Measurements from ENCODE around the gene ACACA. TPM values are rescaled to one million over a fixed set of nuclear protein-coding genes. Genes with fewer than 3 reads are reported as not detected.

ACACA gene
- total and polyA plus RNA-seq, 2 donors (not counting 1 experiment from before 2014, with no cell fraction given): 4.8 to 26.2 TPM

DNA sequence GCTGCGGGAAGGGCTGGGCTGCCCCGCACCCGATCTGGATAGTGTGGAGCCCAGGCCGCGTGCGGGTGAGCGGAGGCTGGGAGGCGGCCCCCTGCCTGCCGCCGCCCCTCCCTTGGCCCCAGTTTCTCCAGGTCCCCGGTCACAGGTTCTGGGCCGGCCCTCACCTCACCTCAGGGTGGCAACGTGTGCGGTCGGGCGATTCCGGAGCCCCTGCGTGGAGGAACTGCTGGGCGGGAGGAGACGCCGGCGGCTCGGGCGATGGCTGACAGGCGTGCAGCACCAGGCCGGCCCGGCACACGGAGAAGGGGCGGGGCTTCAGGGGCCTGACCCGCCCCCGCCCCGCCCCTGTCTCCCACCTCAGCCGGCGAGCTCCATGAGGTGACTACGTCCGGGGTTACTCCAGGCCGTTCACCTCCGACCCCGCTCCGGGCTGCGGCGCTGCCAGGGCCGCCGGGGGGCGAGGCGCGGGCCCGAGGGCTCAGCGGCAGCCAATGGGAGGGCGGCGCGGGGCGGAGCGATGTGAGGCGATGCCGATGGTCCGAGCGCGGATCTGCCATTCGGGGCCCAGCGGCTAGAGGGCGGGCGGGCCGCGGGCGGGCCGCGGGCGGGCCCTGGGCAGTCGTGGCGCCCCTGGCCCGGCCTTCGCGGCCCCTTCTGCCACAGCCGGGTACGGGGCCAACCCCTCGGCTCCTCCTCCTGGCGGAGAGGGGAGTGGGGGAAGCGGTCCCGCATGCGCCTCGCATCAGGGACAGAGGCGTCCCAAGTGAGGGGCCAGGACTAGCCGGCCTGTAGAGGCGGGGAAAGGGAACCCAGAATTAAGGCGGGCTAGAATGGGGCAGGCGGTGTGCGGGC lies 47.6 kb downstream of the ACACA start:
- H3K27me3 ChIP-seq (replicated peaks in 1 of 4; ENCODE audit: control extremely low read depth in 1 of 4, control insufficient read depth in 3 of 4, insufficient read depth in 4 of 4, low read length in 3 of 4): no peaks in the 10 kb centered on the region
- H3K4me3 ChIP-seq (ENCODE audit: control extremely low read depth in 1 of 5, extremely low read depth in 1 of 5, insufficient read depth in 1 of 5, low read depth in 2 of 5, low read length in 4 of 5): peak overlapping the region; percentile 18 to 88 (median 83)
- peak overlapping the region; percentile 91 for H2AFZ ChIP-seq (ENCODE audit: insufficient read depth, low read depth, low read length, poor library complexity, severe bottlenecking)
- Mint-ChIP-seq H3K4me1 (peaks cover 14% of the 10 kb centered on the region), H3K27me3 (no peaks in the 10 kb centered on the region), H3K27ac (peak overlapping the region; percentile 80), H3K4me3 (peak overlapping the region; percentile 92), H3K9me3 (ENCODE audit: insufficient read depth) (no peaks in the 10 kb centered on the region)
- peaks cover 0 to 2% of the 10 kb centered on the region in 2 experiments for H3K36me3 ChIP-seq (replicated peaks in 1 of 2; ENCODE audit: control extremely low read depth in 1 of 2, control insufficient read depth in 1 of 2, extremely low read depth in 1 of 2, insufficient read depth in 2 of 2, low read length in 1 of 2)
- H4K20me1 ChIP-seq (ENCODE audit: control insufficient read depth, insufficient read depth, low read length, poor library complexity, severe bottlenecking): no peaks in the 10 kb centered on the region
- peak; percentile 95 for DNase-seq
- no peaks in the 10 kb centered on the region for H3K9me3 ChIP-seq (ENCODE audit: control extremely low read depth in 1 of 3, control insufficient read depth in 2 of 3, insufficient read depth in 1 of 3, low read length in 2 of 3)
- POLR2A ChIA-PET: interaction anchor here (0.6 to 1.2 kb wide), 4 partner anchors 9 to 1814 kb away, joined by 3 to 10 read pairs (median 4); no protein-coding TSS in a partner anchor
- intact Hi-C loops (cut with micrococcal nuclease): loop anchor here (1.0 to 5.0 kb wide), 5 partner anchors 48 to 992 kb away; partner anchors contain the start of genes SOCS7 and SYNRG
- TF ChIP-seq CTCF (IDR thresholded peaks at IDR 0.05) (peak; percentile 47), EZH2 (IDR thresholded peaks at IDR 0.05; ENCODE audit: borderline replicate concordance, insufficient read depth, low read depth, low read length, poor library complexity, severe bottlenecking) (no peak)
- peaks cover 12% of the 10 kb centered on the region for H3K79me2 ChIP-seq (ENCODE audit: control insufficient read depth, insufficient read depth, low read length)
- H3K4me2 ChIP-seq (replicated peaks; ENCODE audit: low read depth, low read length, poor library complexity, severe bottlenecking): peak overlapping the region; percentile 90
- ATAC-seq (ENCODE audit: low read depth): peak; percentile 95
- under 1% methylated on average over 80 of the region's 88 CpGs for WGBS (ENCODE audit: insufficient coverage)
- H3K9ac ChIP-seq (ENCODE audit: low read length): peak overlapping the region; percentile 75
- peak overlapping the region; percentile 60 to 63 for H3K27ac ChIP-seq (ENCODE audit: low read length in 2 of 2)
- peaks cover 12 to 18% of the 10 kb centered on the region in 2 donors for H3K4me1 ChIP-seq (ENCODE audit: control insufficient read depth in 2 of 2, insufficient read depth in 2 of 2, low read length in 2 of 2)
- CTCF ChIA-PET: interaction anchor here (0.5 to 2.6 kb wide), 2 partner anchors 14 to 15 kb away, joined by 4 to 15 read pairs; no protein-coding TSS in a partner anchor

Data from B cell (primary cell).